NCI-H524 (cell line): Measurements from ENCODE around the gene SEZ6L2.
"Not testable (repeated sequence)": the region's sequence is repeated elsewhere in the genome, so short reads cannot be mapped to it uniquely, and the experiment has no call there.

ENCODE experiments used
- DNase-seq, 2 experiments: peaks; one replicate each; lab custom pipeline; 2025; lab: John Stamatoyannopoulos, UW

Gene SEZ6L2

GRCh38 chr16:29854520-29855100, 44.7 kb downstream of the SEZ6L2 start:
- DNase-seq, result peak in 1 of 2 experiments; percentile 28

GRCh38 chr16:29852654-29853053, 46.7 kb downstream of the SEZ6L2 start:
- no peak for DNase-seq

DNA sequence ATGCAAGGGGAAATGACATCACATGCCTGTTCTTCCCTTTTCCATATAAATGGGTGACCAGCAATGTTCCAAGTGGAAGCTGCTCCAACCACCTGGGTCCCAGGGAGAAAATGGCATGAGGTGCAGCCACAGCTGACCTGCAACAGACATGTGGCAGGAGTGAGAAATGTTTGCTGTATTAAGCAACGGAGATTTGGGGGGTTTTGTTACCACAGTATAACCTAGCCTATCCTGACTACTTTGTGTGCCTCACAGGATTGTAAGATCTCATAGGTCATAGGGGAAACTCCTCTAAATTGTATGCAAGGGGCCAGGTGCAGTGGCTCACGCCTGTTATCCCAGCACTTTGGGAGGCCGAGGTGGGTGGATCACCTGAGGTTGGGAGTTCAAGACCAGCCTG, 48.4 kb downstream of the SEZ6L2 start:
- no peak for DNase-seq

DNA sequence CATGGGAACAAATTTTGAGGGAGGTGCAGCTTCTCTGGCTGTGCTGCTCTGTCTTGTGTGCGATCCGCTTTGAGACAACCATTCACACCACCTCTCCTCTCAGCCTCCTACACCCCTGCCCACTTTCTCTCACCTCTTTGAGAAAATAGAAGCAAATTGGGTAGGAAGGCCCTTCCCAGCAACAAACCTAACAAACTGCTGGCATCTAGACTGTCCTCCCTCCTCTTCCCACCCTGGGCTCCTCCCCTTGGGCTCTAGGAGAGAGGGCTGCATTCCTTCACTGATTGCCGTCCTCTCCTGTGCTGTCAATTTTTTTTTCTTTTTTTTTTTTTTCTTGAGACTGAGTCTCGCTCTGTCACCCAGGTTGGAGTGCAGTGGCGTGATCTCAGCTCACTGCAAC, 49.8 kb downstream of the SEZ6L2 start:
- DNase-seq, result no peak

GRCh38 chr16:29848420-29849297, 50.7 kb downstream of the SEZ6L2 start:
- DNase-seq, result peak; percentile 50 to 84

GRCh38 chr16:29845656-29846055, 53.7 kb downstream of the SEZ6L2 start:
- DNase-seq, result no peak

DNA sequence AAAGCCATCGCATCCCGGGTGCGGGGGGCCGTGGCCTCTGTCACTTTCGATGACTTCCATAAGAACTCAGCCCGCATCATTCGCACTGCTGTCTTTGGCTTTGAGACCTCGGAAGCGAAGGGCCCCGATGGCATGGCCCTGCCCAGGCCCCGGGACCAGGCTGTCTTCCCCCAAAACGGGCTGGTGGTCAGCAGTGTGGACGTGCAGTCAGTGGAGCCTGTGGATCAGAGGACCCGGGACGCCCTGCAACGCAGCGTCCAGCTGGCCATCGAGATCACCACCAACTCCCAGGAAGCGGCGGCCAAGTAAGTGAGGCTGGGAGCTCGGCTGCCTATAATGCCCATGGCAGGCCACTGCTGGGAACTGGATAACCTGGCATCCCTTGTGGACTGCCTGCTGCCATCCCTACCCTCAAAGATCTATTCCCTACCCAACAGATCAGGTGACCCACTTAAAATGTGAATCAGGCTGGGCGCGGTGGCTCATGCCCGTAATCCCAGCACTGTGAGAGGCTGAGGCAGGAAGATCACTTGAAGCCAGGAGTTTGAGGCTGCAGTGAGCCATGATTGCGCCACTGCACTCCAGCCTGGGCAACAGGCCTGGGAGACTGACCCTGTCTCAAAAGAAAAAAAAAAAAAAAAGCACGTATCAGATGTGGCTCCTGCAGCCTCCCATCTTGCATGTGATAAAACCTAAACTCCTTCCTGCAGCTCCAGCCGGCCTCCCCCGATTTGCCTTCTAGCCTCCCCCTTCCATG, 54.6 kb downstream of the SEZ6L2 start:
- DNase-seq, result no peak

- DNase-seq, result no peak
These were observed 55.4 kb downstream of the SEZ6L2 start for GRCh38 chr16:29843931-29844330.

- no peak for DNase-seq
These were observed 56.5 kb downstream of the SEZ6L2 start for GRCh38 chr16:29842732-29843346.

DNA sequence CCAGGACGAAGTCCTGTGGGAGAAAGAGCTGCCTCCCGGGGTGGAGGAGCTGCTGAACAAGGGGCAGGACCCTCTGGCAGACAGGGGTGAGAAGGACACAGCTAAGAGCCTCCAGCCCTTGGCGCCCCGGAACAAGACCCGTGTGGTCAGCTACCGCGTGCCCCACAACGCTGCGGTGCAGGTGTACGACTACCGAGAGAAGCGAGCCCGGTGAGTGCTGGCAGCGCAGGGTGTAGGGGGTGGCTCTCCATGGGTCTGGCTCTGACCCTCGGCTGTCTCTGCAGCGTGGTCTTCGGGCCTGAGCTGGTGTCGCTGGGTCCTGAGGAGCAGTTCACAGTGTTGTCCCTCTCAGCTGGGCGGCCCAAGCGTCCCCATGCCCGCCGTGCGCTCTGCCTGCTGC, 57.7 kb downstream of the SEZ6L2 start:
- DNase-seq, result no peak

GRCh38 chr16:29840240-29840639, 59.1 kb downstream of the SEZ6L2 start:
- DNase-seq, result no peak

DNA sequence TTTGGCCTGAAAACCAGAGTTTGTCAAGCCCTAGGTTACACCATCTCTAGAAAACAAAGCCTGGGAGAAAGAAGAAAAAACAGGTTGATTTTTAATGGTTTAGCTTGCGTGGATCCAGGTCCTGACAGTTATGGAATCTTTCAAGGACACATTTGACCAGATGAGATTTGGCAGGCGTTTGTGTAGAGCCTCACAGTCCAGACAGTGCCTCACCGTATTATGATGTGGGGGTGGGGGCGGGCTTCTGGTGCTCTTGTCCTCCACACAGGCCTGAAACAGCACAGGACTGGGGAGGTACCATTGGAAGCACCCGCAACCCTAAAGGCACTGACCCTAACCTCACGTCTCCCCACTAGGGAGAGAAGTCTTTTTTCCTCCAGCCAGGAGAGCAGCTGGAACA, 59.5 kb downstream of the SEZ6L2 start:
- no peak for DNase-seq

DNA sequence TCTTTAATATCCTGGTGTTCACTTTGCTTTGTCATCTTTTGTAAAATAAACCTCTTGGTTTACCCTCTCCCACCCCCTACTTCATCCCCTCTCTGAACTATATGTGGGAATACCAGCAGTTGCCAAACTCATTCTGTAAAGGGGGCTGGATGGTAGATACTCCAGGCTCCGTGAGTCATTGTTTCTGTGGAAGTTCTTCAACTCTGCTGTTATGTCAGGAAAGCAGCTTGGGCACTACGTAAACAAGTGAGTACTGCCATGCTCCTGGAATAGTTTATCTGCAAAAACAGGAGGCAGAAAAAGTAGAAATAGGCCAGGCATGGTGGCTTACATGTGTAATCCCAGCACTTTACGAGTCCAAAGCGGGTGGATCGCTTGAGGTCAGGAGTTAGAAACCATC, 61.5 kb downstream of the SEZ6L2 start:
- DNase-seq, result no peak

GRCh38 chr16:29836623-29837022, 62.7 kb downstream of the SEZ6L2 start:
- DNase-seq, result no peak

DNA sequence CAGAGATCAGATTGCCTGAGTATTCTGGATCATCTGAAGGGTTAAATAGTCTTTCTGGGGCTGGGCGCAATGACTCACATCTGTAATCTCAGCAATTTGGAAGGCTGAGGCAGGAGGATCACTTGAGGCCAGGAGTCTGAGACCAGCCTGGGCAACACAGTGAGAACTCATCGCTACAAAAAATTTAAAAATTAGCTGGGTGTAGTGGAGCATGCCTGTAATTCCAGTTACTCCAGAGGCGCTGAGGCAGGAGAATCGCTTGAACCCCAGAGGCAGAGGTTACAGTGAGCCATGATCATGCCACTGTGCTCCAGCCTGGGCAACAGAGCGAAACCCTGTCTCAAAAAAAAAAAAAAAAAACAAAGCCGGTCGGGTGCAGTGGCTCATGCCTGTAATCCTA, 63.4 kb downstream of the SEZ6L2 start:
- DNase-seq, result no peak

- no peak for DNase-seq
These were observed 65.3 kb downstream of the SEZ6L2 start for GRCh38 chr16:29834079-29834478.

GRCh38 chr16:29833219-29833618, 66.1 kb downstream of the SEZ6L2 start:
- not testable (repeated sequence) for DNase-seq

GRCh38 chr16:29831490-29831889, 67.9 kb downstream of the SEZ6L2 start:
- no peak for DNase-seq

DNA sequence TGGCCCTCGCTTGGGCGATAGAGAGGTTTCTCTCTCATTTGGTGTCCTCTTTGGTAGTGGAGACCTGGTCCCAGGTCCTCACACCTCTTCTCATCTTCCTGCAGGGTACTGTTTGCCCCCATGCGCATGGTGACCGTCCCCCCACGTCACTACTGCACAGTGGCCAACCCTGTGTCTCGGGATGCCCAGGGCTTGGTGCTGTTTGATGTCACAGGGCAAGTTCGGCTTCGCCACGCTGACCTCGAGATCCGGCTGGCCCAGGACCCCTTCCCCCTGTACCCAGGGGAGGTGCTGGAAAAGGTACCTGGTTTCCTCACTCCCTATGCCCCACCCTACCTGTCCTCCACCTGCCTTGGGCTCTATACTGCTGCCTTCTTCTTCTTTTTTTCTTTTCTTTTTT, 68.6 kb downstream of the SEZ6L2 start:
- DNase-seq, result no peak

DNA sequence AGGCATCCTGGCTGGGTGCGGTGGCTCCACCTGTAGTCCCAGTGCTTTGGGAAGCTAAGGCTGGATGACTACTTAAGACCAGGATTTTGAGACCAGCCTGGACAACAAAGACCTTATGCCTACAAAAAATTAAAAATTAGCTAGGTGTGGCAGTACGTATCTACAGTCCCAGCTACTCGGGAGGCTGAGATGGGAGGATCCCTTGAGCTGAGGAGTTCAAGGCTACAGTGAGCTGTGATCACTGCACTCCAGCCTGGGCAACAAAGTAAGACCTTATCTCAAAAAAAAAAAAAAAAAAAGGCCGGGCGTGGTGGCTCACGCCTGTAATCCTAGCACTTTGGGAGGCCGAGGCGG, 73.0 kb downstream of the SEZ6L2 start:
- DNase-seq, result no peak

- peak; percentile 99 for DNase-seq
These were observed 74.0 kb downstream of the SEZ6L2 start for GRCh38 chr16:29825145-29826044.
